Peyer's patch (tissue), 4 donors: ENCODE results near the gene INTU. TPM values are rescaled to one million over a fixed set of nuclear protein-coding genes. Genes with fewer than 3 reads are reported as not detected.
A peak's percentile ranks its signal among the peaks of the same experiment; 100 is the strongest.
"Not testable (repeated sequence)": the region's sequence is repeated elsewhere in the genome, so short reads cannot be mapped to it uniquely, and the experiment has no call there.

Experiments used
- DNase-seq, 3 donors: peaks; one replicate each; pipeline ENCODE4 v3.0.0-alpha.2; 2017 to 2019
- H3K27ac ChIP-seq, 4 donors: fragments of 200-600 bp; sonication (generic); one replicate each; pipeline ENCODE4 v1.5.1; 2016 to 2019
- H3K27me3 ChIP-seq, 2 donors: fragments of 200-600 bp; sonication (generic); one replicate each; pipeline ENCODE4 v1.5.1; 2019
- H3K36me3 ChIP-seq, 3 donors: fragments of 200-600 bp; sonication (generic); one replicate each; pipeline ENCODE4 v1.5.1; 2016 to 2019
- H3K4me1 ChIP-seq, 4 donors: fragments of 200-600 bp; sonication (generic); one replicate each; pipeline ENCODE4 v1.5.1; 2016 to 2019
- H3K4me3 ChIP-seq, 4 donors: fragments of 200-600 bp; sonication (generic); 1 replicate in 3 of 4; 2 replicates in 1 of 4; pipeline ENCODE4 v1.5.1; 2016 to 2019; ENCODE audit warnings: mild to moderate bottlenecking in 1 of 4
- H3K9me3 ChIP-seq, 4 donors: fragments of 200-600 bp; sonication (generic); one replicate each; pipeline ENCODE4 v1.5.1; 2016 to 2019; ENCODE audit warnings: mild to moderate bottlenecking in 1 of 4
- POLR2A ChIP-seq, 2 donors: fragments of 450-650 bp; IDR thresholded peaks; one replicate each; pipeline ENCODE4 v1.5.1; 2017; ENCODE audit warnings: antibody characterized with exemption in 2 of 2, mild to moderate bottlenecking in 2 of 2, moderate library complexity in 2 of 2
- total RNA-seq, 4 donors: library from RNA; depleted of rRNA; stranded (reverse); fragments of >200 nt; gene quantifications; one replicate each; pipeline ENCODE4 v1.1.0, GENCODE V29; 2016
- TF ChIP-seq, protein P1 (sequence below), 6 experiments: fragments of 450-650 bp in 4 of 6; fragments of 200-600 bp in 2 of 6; sonication (generic) in 1 of 6; IDR thresholded peaks; one replicate each; pipeline ENCODE4 v1.5.1; 2017 to 2019; ENCODE audit warnings: antibody characterized with exemption in 6 of 6, mild to moderate bottlenecking in 3 of 6, moderate library complexity in 1 of 6

INTU gene
- 10 to 100 TPM in 1 of 4 donors, 1 to 10 TPM in 3; 1.6 to 14.9 (median 2.3) TPM for total RNA-seq

DNA sequence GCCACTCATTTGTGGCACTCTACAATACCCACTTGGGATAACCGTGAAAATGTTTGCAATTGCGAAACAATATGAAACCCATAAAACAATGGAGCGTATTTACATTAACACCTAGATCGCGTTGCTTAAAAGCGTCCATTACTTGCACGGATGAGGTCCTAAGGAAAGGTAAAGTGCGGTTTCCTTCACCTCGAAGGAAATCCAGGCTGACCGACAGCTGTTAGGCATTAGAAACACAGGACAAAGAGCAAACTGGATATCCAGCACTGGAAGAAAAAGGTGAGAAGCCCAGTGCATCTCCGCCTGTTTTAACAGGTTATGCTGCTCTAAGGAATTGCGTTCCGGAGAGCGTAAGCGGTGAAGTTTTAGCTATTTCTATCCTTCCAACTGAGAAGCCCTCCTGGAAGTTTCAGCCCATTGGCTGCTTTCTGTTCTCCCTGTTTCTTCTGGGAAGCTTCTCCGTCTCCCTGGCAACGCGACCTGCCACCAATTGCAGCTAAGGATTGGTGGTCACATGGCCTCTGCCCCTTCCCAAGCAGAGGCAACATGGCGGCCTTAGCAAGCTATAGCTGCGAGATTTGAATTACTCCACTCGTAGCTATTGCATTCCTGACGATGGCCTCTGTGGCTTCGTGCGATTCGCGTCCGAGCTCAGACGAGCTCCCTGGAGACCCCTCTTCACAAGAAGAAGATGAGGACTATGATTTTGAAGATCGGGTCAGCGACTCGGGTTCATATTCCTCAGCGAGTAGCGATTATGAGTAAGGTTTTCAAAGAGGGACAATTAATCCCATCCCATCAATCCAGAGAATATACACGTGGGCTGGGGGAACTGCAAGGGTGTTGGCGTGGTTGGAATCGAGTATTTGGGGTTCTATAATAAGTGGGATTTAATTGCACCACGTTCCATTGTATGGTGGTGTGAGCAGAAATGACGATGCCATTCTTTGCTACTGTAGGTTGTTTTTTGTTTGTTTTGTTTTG is at the start of gene INTU:
TSS of gene INTU (plus strand) at position 538 of the 984 bp plus-strand sequence. CDS start at position 616, 78 bp downstream.
- TF ChIP-seq, protein P1, sequence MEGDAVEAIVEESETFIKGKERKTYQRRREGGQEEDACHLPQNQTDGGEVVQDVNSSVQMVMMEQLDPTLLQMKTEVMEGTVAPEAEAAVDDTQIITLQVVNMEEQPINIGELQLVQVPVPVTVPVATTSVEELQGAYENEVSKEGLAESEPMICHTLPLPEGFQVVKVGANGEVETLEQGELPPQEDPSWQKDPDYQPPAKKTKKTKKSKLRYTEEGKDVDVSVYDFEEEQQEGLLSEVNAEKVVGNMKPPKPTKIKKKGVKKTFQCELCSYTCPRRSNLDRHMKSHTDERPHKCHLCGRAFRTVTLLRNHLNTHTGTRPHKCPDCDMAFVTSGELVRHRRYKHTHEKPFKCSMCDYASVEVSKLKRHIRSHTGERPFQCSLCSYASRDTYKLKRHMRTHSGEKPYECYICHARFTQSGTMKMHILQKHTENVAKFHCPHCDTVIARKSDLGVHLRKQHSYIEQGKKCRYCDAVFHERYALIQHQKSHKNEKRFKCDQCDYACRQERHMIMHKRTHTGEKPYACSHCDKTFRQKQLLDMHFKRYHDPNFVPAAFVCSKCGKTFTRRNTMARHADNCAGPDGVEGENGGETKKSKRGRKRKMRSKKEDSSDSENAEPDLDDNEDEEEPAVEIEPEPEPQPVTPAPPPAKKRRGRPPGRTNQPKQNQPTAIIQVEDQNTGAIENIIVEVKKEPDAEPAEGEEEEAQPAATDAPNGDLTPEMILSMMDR (IDR thresholded peaks at IDR 0.05): no peak
- no peak for TF ChIP-seq POLR2A (IDR thresholded peaks at IDR 0.05)
- Histone ChIP-seq H3K4me3 (peak within 1 kb of the TSS; percentile 30 to 68 (median 54)), H3K4me1 (no peaks in the 10 kb centered on the region), H3K36me3 (no peaks in the 10 kb centered on the region), H3K9me3 (no peaks in the 10 kb centered on the region), H3K27ac (peak within 1 kb of the TSS in 3 of 4 donors; percentile 28 to 41 (median 31)), H3K27me3 (no peaks in the 10 kb centered on the region)
- DNase-seq: peak; percentile 44 to 94 (median 88)

DNA sequence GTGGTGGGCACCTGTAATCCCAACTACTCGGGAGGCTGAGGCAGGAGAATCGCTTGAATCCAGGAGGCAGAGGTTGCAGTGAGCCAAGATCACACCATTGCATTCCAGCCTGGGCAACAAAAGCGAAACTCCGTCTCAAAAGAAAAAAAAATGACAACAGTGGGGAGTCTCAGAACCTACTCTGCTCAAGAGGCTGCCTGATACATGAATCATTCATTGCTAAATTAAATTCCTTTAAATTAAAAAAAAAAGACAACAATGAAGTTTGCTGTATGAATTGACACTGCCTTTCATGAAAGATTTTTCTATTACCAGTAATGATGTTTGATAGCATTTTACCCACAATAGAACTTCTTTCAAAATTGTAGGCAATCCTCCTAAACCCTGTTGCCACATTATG is 46.3 kb upstream of the INTU start:
- not testable (repeated sequence) for H3K27ac ChIP-seq, H3K9me3 ChIP-seq, H3K4me1 ChIP-seq, H3K27me3 ChIP-seq, H3K4me3 ChIP-seq, DNase-seq, H3K36me3 ChIP-seq

DNA sequence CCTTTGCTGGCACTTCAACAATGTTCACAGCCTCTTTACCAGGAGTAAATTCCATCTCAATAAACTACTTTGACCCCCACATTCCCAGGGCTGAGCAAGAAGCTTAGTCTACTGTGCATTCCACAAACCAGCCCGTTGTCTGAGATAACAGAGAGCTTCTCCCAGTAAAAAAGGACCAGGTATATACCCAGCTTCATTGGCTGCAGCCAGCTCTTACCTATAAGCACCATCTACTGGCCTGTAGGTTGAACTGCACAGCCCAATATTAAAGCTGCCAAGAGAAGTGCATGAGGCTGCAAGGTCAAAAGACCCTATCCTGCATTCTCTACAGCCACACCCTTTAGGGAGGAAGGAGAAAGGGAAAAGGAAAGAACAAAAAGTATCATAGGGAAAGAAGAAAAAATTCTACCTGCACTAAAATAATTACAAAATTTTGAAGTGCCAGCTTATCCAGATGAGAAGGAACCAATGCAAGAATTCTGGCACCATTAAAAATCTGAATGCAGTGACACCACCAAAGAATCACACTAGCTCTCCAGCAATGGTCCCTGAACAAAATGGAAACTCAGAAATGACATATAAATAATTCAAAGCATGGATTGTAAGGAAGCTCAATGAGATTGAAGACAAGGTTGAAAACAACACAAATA is 45.7 kb upstream of the INTU start:
- TF ChIP-seq POLR2A (IDR thresholded peaks at IDR 0.05): no peak
- TF ChIP-seq, protein P1 (IDR thresholded peaks at IDR 0.05): peak in 4 of 6 experiments; percentile 20 to 49 (median 38)
- DNase-seq: no peak
- Histone ChIP-seq H3K9me3 (no peaks in the 10 kb centered on the region), H3K27me3 (no peaks in the 10 kb centered on the region), H3K4me3 (no peak overlapping the region), H3K4me1 (no peaks in the 10 kb centered on the region), H3K36me3 (no peaks in the 10 kb centered on the region), H3K27ac (no peak overlapping the region)

DNA sequence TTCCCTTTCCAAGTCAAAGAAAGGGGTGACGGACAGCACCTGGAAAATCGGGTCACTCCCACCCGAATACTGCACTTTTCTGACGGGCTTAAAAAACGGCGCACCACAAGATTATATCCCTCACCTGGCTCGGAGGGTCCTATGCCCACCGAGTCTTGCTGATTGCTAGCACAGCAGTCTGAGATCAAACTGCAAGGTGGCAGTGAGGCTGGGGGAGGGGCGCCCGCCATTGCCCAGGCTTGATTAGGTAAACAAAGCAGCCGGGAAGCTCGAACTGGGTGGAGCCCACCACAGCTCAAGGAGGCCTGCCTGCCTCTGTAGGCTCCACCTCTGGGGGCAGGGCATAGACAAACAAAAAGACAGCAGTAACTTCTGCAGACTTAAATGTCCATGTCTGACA is 43.6 kb upstream of the INTU start:
- H3K4me3 ChIP-seq, H3K27ac ChIP-seq, H3K4me1 ChIP-seq, DNase-seq, H3K27me3 ChIP-seq, H3K36me3 ChIP-seq, H3K9me3 ChIP-seq: not testable (repeated sequence)

DNA sequence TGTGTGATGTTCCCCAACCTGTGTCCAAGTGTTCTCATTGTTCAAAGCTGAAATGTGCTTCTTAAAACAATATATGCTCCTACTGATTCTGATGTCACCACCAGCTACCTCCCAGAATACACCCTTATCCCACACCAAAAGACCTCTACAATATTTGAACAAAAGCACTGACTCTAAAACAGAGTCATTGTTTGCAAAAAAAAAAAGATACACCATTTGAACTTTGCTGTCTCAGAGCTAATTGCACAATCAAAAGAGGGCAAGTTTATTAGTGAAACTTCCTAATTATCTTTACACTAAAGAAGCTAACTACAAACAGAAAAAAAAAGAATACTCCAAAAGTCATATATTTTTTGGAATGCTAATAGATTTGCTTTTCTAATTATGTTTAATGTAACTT is 34.1 kb upstream of the INTU start:
- Histone ChIP-seq H3K9me3 (no peaks in the 10 kb centered on the region), H3K4me3 (no peak overlapping the region), H3K27me3 (no peaks in the 10 kb centered on the region), H3K36me3 (no peaks in the 10 kb centered on the region), H3K27ac (no peak overlapping the region), H3K4me1 (no peaks in the 10 kb centered on the region)
- no peak for TF ChIP-seq POLR2A (IDR thresholded peaks at IDR 0.05)
- TF ChIP-seq, protein P1 (IDR thresholded peaks at IDR 0.05): no peak
- no peak for DNase-seq

DNA sequence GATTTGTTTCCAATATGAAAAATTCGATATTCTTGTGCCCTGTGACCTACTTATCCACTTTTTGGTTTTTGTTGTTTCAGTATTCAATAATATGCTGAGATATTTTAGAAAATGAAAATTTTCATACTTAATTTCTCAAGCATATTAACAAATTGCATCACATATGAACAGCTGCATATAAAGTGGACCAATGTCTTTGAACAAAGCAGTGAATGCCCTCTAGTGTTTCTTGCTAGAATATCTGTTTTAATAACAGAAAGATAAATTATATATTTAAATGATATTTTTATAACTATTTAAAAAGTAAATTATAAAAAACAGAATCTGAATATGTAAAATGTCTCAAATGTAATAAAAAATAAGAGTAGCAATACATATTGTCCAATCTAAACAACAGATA is 31.7 kb upstream of the INTU start:
- TF ChIP-seq POLR2A (IDR thresholded peaks at IDR 0.05): no peak
- TF ChIP-seq, protein P1 (IDR thresholded peaks at IDR 0.05): no peak
- Histone ChIP-seq H3K4me3 (no peak overlapping the region), H3K9me3 (no peaks in the 10 kb centered on the region), H3K27ac (no peak overlapping the region), H3K27me3 (no peaks in the 10 kb centered on the region), H3K4me1 (no peaks in the 10 kb centered on the region), H3K36me3 (no peaks in the 10 kb centered on the region)
- no peak for DNase-seq
